Body of pancreas (tissue), 4 donors: Measurements from ENCODE around the gene LAMC2.

ENCODE experiments used
- POLR2A ChIP-seq, 3 donors: fragments of 450-650 bp; IDR thresholded peaks; one replicate each; pipeline ENCODE4 v1.6.1; 2016; ENCODE audit warnings: antibody characterized with exemption in 3 of 3, mild to moderate bottlenecking in 2 of 3
- TF ChIP-seq, protein P1 (sequence below), 7 experiments: fragments of 450-650 bp in 4 of 7; fragments of 200-600 bp in 3 of 7; sonication (generic) in 3 of 7; IDR thresholded peaks; one replicate each; pipeline ENCODE4 v1.5.1; 2016 to 2019; ENCODE audit warnings: antibody characterized with exemption in 7 of 7

GRCh38 chr1:183255073-183255472 is 69.0 kb downstream of the LAMC2 start:
- TF ChIP-seq, protein P1, sequence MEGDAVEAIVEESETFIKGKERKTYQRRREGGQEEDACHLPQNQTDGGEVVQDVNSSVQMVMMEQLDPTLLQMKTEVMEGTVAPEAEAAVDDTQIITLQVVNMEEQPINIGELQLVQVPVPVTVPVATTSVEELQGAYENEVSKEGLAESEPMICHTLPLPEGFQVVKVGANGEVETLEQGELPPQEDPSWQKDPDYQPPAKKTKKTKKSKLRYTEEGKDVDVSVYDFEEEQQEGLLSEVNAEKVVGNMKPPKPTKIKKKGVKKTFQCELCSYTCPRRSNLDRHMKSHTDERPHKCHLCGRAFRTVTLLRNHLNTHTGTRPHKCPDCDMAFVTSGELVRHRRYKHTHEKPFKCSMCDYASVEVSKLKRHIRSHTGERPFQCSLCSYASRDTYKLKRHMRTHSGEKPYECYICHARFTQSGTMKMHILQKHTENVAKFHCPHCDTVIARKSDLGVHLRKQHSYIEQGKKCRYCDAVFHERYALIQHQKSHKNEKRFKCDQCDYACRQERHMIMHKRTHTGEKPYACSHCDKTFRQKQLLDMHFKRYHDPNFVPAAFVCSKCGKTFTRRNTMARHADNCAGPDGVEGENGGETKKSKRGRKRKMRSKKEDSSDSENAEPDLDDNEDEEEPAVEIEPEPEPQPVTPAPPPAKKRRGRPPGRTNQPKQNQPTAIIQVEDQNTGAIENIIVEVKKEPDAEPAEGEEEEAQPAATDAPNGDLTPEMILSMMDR (IDR thresholded peaks at IDR 0.05) = no peak
- no peak for TF ChIP-seq POLR2A (IDR thresholded peaks at IDR 0.05)
